ENCODE measurements around the gene CALML4. TPM values are rescaled to one million over a fixed set of nuclear protein-coding genes. Genes with fewer than 3 reads are reported as not detected.
"Not testable (repeated sequence)": the region's sequence is repeated elsewhere in the genome, so short reads cannot be mapped to it uniquely, and the experiment has no call there.

Gene CALML4, protein sequence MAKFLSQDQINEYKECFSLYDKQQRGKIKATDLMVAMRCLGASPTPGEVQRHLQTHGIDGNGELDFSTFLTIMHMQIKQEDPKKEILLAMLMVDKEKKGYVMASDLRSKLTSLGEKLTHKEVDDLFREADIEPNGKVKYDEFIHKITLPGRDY
- 11.9 and 12.1 TPM in 2 replicates for total RNA-seq

DNA sequence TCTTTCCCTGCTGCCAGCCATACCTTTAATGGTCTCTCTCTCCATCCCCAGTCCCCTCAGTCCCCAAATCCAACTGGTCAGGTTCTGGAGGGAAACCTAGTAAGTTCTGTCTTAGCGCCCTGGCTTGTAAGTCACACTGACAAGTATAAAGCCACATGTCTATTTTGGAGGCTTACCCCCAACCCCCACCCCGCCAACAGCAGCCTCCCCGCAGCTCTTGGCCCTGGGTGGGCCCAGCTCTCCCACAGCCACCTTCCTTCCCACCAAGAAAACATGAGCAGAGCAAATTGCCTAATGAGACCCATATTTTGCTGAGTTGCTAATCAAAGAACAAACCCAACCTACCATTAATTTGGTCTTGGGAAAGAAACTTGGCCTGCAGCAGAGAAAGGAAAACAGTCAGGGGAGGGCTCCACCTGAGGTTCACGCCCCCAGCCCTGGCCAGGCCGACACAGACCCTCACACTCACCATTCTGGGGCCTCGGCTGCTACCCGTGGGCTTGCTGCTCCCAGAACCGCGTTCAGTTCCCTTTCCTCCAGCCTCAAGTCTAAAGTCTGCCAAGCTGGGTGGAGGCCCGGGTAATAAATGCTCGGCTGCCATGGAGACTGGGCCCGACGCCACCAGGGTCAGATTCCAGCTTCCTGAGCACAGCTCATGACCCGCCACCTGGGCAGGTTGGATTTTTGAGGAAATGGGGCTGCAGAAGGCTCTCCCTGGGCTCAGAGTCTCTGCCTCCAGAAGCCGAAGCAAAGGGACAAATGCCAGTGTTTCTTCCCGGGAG is at the start of gene CALML4:
TSS of gene CALML4 (minus strand) at position 557 of the 782 bp plus-strand sequence. CDS start at position 472, 85 bp downstream.
- H3K27me3 Mint-ChIP-seq (ENCODE audit: low read depth): no peaks in the 10 kb centered on the region
- intact Hi-C loops (cut with micrococcal nuclease): no loop called here
- H3K9me3 Mint-ChIP-seq: no peaks in the 10 kb centered on the region
- H3K4me3 Mint-ChIP-seq (ENCODE audit: low read depth): peak within 1 kb of the TSS; percentile 56
- H3K27ac Mint-ChIP-seq: peak within 1 kb of the TSS; percentile 62
- H3K4me1 Mint-ChIP-seq (ENCODE audit: low read depth): peaks cover 24% of the 10 kb centered on the region
- H3K36me3 Mint-ChIP-seq (ENCODE audit: low read depth): peaks cover 18% of the 10 kb centered on the region
- no peak for DNase-seq (ENCODE audit: low spot score)

DNA sequence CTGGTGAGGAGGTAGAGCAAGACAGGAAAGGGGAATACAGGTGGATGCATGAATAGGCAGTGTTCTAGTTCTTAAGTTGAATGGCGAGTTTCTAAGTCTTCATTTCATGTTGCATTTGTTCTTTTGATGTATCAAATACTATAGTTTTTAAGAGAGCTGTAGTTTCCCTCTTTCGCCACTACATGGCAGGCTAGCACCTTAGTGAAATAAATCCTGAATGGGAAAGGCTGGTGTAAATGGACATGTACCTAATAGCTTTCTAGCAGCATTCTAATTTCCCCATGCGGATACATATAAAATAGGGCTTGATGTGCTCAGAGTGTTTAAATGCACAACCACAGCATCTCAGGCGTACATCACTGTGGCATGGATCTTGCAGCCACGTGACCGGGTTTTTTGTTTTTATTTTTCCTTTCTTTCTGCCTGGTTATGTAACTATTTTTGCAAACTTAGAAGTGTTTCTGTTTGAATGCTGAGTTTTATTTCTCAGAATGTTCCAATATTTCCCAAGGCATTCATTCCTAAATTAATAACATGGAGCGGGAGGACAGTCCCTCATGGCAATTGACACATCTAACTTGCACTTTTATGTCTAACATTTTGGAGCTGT is 47.9 kb upstream of the CALML4 start:
- H3K27me3 Mint-ChIP-seq (ENCODE audit: low read depth): peaks cover 19% of the 10 kb centered on the region
- H3K27ac Mint-ChIP-seq: no peak overlapping the region
- no peaks in the 10 kb centered on the region for H3K36me3 Mint-ChIP-seq (ENCODE audit: low read depth)
- DNase-seq (ENCODE audit: low spot score): no peak
- H3K4me3 Mint-ChIP-seq (ENCODE audit: low read depth): no peak overlapping the region
- intact Hi-C loops (cut with micrococcal nuclease): loop anchor here (1.0 to 2.0 kb wide), 3 partner anchors 26 to 130 kb away; no protein-coding TSS in a partner anchor
- peaks cover 2% of the 10 kb centered on the region for H3K4me1 Mint-ChIP-seq (ENCODE audit: low read depth)
- H3K9me3 Mint-ChIP-seq: no peaks in the 10 kb centered on the region

DNA sequence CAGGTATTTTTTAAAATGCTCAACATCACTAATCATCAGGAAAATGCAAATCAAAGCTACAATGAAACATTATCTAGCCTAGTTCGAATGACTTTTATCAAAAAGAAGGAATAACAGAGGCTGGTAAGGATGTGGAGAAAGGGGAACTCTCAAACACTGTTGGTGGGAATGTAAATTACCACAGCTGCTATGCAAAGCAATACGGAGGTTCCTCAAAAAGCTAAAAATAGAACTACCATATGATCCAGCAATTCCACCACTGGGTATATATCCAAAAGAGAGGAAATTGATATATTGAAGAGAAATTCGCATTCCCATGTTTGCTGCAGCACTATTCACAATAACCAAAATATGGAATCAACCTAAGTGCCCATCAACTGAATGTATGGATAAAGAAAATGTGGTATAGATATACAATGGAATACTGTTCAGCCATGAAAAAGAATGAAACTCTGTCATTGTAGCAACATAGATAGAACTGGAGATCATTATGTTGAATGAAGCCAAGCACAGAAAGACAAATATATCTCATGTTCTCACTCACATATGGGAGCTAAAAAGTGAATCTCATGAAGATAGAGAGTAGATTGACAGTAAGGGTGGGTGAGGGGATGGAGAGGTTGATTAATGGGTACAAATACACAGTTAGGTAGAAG is 44.1 kb upstream of the CALML4 start:
- no peak overlapping the region for H3K4me3 Mint-ChIP-seq (ENCODE audit: low read depth)
- peaks cover 30% of the 10 kb centered on the region for H3K27me3 Mint-ChIP-seq (ENCODE audit: low read depth)
- H3K27ac Mint-ChIP-seq: no peak overlapping the region
- no peaks in the 10 kb centered on the region for H3K36me3 Mint-ChIP-seq (ENCODE audit: low read depth)
- DNase-seq (ENCODE audit: low spot score): no peak
- H3K4me1 Mint-ChIP-seq (ENCODE audit: low read depth): peaks cover 2% of the 10 kb centered on the region
- H3K9me3 Mint-ChIP-seq: peaks cover 8% of the 10 kb centered on the region
- intact Hi-C loops (cut with micrococcal nuclease): no loop called here

- DNase-seq (ENCODE audit: low spot score): no peak
- peaks cover 22% of the 10 kb centered on the region for H3K9me3 Mint-ChIP-seq
- no peaks in the 10 kb centered on the region for H3K36me3 Mint-ChIP-seq (ENCODE audit: low read depth)
- H3K4me1 Mint-ChIP-seq (ENCODE audit: low read depth): no peaks in the 10 kb centered on the region
- no peak overlapping the region for H3K4me3 Mint-ChIP-seq (ENCODE audit: low read depth)
- no peak overlapping the region for H3K27ac Mint-ChIP-seq
- peaks cover 25% of the 10 kb centered on the region for H3K27me3 Mint-ChIP-seq (ENCODE audit: low read depth)
- intact Hi-C loops (cut with micrococcal nuclease): no loop called here
Observed at GRCh38 chr15:68244235-68244634, 39.1 kb upstream of the CALML4 start.

DNA sequence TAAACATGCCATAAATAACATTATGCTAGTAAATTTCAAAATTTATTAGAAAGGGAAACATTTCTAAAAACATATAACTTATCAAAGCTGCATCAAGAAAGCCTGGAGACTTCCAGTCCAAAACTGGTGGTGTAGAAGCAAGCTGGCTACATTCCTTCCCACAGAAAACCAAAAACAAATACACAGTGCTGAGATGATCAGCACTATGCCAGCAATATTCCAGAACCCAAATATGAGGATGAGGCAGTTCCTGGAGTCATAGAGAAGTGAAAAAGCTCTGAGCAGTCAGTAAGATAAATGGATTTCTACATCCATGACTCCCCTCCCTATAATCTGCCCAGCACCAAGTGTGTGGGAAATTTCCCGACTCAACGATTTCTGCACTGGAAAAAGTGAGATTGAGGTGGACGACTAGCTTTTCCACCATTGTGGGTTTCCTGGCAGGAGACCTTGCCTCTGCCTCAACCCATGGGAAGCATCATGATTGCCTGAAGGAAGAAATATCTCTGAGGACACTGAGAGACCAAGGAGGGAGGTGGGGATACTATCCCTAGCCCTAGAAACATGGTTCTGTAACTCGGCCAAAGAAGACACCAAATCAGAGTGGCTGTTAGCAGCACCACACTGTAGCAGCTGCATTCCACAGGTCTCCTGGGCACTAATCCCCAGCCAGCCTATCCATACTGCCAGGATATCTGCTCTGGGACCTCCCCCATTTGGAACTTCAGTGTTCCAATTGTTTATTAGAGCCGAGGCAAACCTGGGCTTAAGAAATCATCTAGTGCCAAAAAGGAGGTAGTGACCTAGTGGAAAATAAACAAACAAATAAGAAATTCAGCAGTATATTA is 36.2 kb upstream of the CALML4 start:
- Mint-ChIP-seq H3K27ac (no peak overlapping the region), H3K36me3 (ENCODE audit: low read depth) (no peaks in the 10 kb centered on the region)
- no peak for DNase-seq (ENCODE audit: low spot score)

GRCh38 chr15:68239025-68239424 is 33.9 kb upstream of the CALML4 start:
- no peak for DNase-seq (ENCODE audit: low spot score)
- no peaks in the 10 kb centered on the region for H3K4me1 Mint-ChIP-seq (ENCODE audit: low read depth)
- H3K4me3 Mint-ChIP-seq (ENCODE audit: low read depth): no peak overlapping the region
- H3K9me3 Mint-ChIP-seq: peaks cover 13% of the 10 kb centered on the region
- no peaks in the 10 kb centered on the region for H3K36me3 Mint-ChIP-seq (ENCODE audit: low read depth)
- intact Hi-C loops (cut with micrococcal nuclease): no loop called here
- peaks cover 7% of the 10 kb centered on the region for H3K27me3 Mint-ChIP-seq (ENCODE audit: low read depth)
- H3K27ac Mint-ChIP-seq: no peak overlapping the region

More for the DNA sequence above, 36.2 kb upstream of the CALML4 start:
- H3K4me1 Mint-ChIP-seq (ENCODE audit: low read depth): no peaks in the 10 kb centered on the region
- H3K4me3 Mint-ChIP-seq (ENCODE audit: low read depth): no peak overlapping the region
- intact Hi-C loops (cut with micrococcal nuclease): no loop called here
- peaks cover 17% of the 10 kb centered on the region for H3K27me3 Mint-ChIP-seq (ENCODE audit: low read depth)
- H3K9me3 Mint-ChIP-seq: peaks cover 22% of the 10 kb centered on the region

- Mint-ChIP-seq H3K27me3 (ENCODE audit: low read depth) (peaks cover 7% of the 10 kb centered on the region), H3K27ac (no peak overlapping the region), H3K4me3 (ENCODE audit: low read depth) (no peak overlapping the region), H3K36me3 (ENCODE audit: low read depth) (no peaks in the 10 kb centered on the region), H3K9me3 (no peaks in the 10 kb centered on the region), H3K4me1 (ENCODE audit: low read depth) (peaks cover 2% of the 10 kb centered on the region)
- intact Hi-C loops (cut with micrococcal nuclease): no loop called here
- DNase-seq (ENCODE audit: low spot score): no peak
Observed at GRCh38 chr15:68235022-68235421, 29.9 kb upstream of the CALML4 start.

- H3K36me3 Mint-ChIP-seq (ENCODE audit: low read depth); intact Hi-C loops (cut with micrococcal nuclease); H3K27ac Mint-ChIP-seq; DNase-seq (ENCODE audit: low spot score); H3K27me3 Mint-ChIP-seq (ENCODE audit: low read depth); H3K9me3 Mint-ChIP-seq; H3K4me3 Mint-ChIP-seq (ENCODE audit: low read depth); H3K4me1 Mint-ChIP-seq (ENCODE audit: low read depth): not testable (repeated sequence)
Observed at GRCh38 chr15:68234520-68234919, 29.4 kb upstream of the CALML4 start.

GRCh38 chr15:68234060-68234459 is 28.9 kb upstream of the CALML4 start:
- intact Hi-C loops (cut with micrococcal nuclease): no loop called here
- Mint-ChIP-seq H3K4me1 (ENCODE audit: low read depth) (peaks cover 5% of the 10 kb centered on the region), H3K27me3 (ENCODE audit: low read depth) (peaks cover 7% of the 10 kb centered on the region), H3K9me3 (no peaks in the 10 kb centered on the region), H3K27ac (no peak overlapping the region), H3K36me3 (ENCODE audit: low read depth) (no peaks in the 10 kb centered on the region), H3K4me3 (ENCODE audit: low read depth) (no peak overlapping the region)
- no peak for DNase-seq (ENCODE audit: low spot score)

DNA sequence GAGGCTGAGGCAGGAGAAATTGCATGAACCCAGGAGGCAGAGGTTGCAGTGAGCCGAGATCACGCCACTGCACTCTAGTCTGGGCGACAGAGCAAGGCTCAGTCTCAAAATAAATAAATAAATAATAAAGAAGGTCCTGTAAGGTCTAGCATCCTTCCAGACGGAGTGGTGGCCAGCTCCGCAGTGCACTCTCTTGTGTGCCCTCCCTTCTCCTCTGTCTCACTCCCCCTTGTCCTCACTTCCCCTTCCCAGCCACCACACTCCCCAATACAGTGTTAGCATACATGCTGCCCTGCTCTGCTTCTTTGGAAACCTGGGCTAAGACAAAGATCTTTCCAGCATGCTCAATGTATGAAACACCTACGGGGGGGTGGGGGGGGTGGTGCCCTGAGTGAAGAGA is 27.8 kb upstream of the CALML4 start:
- Mint-ChIP-seq H3K27ac (no peak overlapping the region), H3K4me3 (ENCODE audit: low read depth) (no peak overlapping the region), H3K9me3 (no peaks in the 10 kb centered on the region), H3K4me1 (ENCODE audit: low read depth) (peaks cover 13% of the 10 kb centered on the region), H3K36me3 (ENCODE audit: low read depth) (peaks cover 9% of the 10 kb centered on the region), H3K27me3 (ENCODE audit: low read depth) (peaks cover 4% of the 10 kb centered on the region)
- no peak for DNase-seq (ENCODE audit: low spot score)
- intact Hi-C loops (cut with micrococcal nuclease): no loop called here

DNA sequence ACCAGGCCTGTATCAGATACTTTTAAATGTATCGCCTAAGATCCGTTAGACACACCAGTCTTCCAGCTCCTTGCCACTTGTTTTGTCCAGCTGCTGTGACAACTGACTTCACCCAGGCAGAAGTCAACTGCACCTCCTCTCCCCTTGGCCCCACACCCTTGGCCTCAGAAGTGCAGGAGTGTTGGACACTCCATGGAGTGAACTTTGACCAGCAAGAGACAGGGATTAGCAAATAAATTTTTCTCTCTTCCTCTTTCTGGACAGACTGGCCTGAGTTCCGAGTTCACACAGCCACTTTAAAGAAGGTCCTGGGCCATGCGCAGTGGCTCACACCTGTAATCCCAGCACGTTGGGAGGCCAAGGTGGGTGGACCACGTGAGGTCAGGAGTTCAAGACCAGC is 27.3 kb upstream of the CALML4 start:
- intact Hi-C loops (cut with micrococcal nuclease): no loop called here
- Mint-ChIP-seq H3K4me1 (ENCODE audit: low read depth) (peaks cover 18% of the 10 kb centered on the region), H3K27me3 (ENCODE audit: low read depth) (peaks cover 3% of the 10 kb centered on the region), H3K9me3 (no peaks in the 10 kb centered on the region), H3K4me3 (ENCODE audit: low read depth) (no peak overlapping the region), H3K27ac (no peak overlapping the region), H3K36me3 (ENCODE audit: low read depth) (peaks cover 13% of the 10 kb centered on the region)
- no peak for DNase-seq (ENCODE audit: low spot score)

- H3K27ac Mint-ChIP-seq: no peak overlapping the region
- H3K27me3 Mint-ChIP-seq (ENCODE audit: low read depth): no peaks in the 10 kb centered on the region
- peaks cover 13% of the 10 kb centered on the region for H3K36me3 Mint-ChIP-seq (ENCODE audit: low read depth)
- no peaks in the 10 kb centered on the region for H3K9me3 Mint-ChIP-seq
- DNase-seq (ENCODE audit: low spot score): no peak
- peak overlapping the region; percentile 56 for H3K4me3 Mint-ChIP-seq (ENCODE audit: low read depth)
- H3K4me1 Mint-ChIP-seq (ENCODE audit: low read depth): peaks cover 26% of the 10 kb centered on the region
- intact Hi-C loops (cut with micrococcal nuclease): no loop called here
Observed at GRCh38 chr15:68231102-68231818, 26.1 kb upstream of the CALML4 start.

Measured in activated T-helper 2 cell treated with anti-CD3 and anti-CD28 coated beads, Interferon-gamma antibody, Interleukin-2, Interleukin-4, amounts not matched to agents 10 μg/mL and 5 μg/mL and 100 μg/mL, durations not matched to agents 14 hours and 24 hours and 36 hours (primary cell).